PFSK-1 (cell line): ENCODE results near the gene CYTH4.

Source experiments
- FOXP2 ChIP-seq: optimal IDR thresholded peaks from 2 replicates; pipeline ENCODE3; 2011; ENCODE audit warnings: borderline replicate concordance, control low read depth, inconsistent platforms; ENCODE audit not compliant: insufficient read depth; ENCODE audit errors: extremely low read length, extremely low read depth
- POLR2AphosphoS5 ChIP-seq: IDR thresholded peaks from 2 replicates; pipeline ENCODE4 v1.6.1; 2012; ENCODE audit warnings: low read depth, mild to moderate bottlenecking, control low read depth, low read length, moderate library complexity
- SIN3A ChIP-seq: IDR thresholded peaks from 2 replicates; pipeline ENCODE4 v1.6.1; 2012; ENCODE audit warnings: mild to moderate bottlenecking, low read length, moderate library complexity, borderline replicate concordance; ENCODE audit not compliant: insufficient read depth
- TAF1 ChIP-seq: IDR thresholded peaks from 2 replicates; pipeline ENCODE4 v1.6.1; 2012; ENCODE audit warnings: low read length, control low read depth, borderline replicate concordance; ENCODE audit not compliant: insufficient read depth
- TF ChIP-seq, protein P1 (sequence below), 2 experiments: IDR thresholded peaks; 2 replicates each; pipeline versions ENCODE4 v1.6.1 to v1.8.0; 2011 to 2012; ENCODE audit warnings: low read depth in 2 of 2, low read length in 2 of 2, control low read depth in 1 of 2, inconsistent platforms in 1 of 2, mild to moderate bottlenecking in 1 of 2, moderate library complexity in 1 of 2; ENCODE audit not compliant: insufficient read depth in 1 of 2

CYTH4 gene

DNA sequence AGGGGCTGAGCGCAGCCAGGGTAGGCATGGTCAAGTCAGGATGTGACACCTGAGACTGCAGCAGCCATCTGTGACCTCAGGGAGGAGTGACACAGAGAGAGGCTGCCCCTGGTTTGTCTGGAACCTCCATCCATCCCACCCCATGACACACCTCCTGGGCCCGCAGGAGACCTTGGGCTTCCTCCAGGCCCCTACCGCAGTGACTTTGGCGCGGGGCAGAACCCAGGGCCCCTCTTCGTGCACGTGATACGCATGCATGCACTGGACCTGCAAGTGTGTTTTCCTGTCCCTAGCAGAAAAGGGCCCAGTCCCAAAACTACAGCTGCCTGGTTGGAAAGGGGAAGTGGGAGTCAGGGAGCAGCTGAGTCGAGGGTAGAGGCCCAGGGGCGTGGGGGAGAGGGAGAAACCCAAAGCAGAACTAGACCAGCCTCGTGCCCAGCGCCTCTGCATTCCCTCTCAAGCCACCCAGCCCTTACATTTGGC is 7.9 kb upstream of the CYTH4 start:
- TF ChIP-seq TAF1 (no peak), POLR2AphosphoS5 (no peak), SIN3A (no peak), FOXP2 (no peak)
- TF ChIP-seq, protein P1, sequence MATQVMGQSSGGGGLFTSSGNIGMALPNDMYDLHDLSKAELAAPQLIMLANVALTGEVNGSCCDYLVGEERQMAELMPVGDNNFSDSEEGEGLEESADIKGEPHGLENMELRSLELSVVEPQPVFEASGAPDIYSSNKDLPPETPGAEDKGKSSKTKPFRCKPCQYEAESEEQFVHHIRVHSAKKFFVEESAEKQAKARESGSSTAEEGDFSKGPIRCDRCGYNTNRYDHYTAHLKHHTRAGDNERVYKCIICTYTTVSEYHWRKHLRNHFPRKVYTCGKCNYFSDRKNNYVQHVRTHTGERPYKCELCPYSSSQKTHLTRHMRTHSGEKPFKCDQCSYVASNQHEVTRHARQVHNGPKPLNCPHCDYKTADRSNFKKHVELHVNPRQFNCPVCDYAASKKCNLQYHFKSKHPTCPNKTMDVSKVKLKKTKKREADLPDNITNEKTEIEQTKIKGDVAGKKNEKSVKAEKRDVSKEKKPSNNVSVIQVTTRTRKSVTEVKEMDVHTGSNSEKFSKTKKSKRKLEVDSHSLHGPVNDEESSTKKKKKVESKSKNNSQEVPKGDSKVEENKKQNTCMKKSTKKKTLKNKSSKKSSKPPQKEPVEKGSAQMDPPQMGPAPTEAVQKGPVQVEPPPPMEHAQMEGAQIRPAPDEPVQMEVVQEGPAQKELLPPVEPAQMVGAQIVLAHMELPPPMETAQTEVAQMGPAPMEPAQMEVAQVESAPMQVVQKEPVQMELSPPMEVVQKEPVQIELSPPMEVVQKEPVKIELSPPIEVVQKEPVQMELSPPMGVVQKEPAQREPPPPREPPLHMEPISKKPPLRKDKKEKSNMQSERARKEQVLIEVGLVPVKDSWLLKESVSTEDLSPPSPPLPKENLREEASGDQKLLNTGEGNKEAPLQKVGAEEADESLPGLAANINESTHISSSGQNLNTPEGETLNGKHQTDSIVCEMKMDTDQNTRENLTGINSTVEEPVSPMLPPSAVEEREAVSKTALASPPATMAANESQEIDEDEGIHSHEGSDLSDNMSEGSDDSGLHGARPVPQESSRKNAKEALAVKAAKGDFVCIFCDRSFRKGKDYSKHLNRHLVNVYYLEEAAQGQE (IDR thresholded peaks at IDR 0.05; ENCODE audit: insufficient read depth in 1 of 2, low read depth in 2 of 2, low read length in 2 of 2) = no peak

DNA sequence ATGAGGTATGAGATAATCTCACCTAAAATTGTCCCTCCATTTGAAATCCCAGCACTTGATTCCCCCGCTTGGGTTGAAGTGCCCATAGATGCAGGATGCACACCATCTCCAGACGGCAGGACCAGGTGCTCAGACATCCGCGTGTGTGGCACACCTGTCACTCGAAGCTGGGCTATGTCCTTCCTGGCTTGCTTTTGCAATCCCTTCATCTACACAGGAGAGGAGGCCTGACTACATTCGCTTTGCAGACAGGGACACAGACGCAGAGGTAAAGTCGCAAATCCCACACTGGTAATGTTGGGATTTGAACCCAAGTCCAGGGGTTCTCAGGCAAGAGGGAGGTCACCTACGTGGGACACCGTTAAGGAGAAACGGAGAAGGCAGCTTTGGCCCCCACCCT is 7.2 kb upstream of the CYTH4 start:
- TF ChIP-seq, protein P1 (IDR thresholded peaks at IDR 0.05; ENCODE audit: insufficient read depth in 1 of 2, low read depth in 2 of 2, low read length in 2 of 2) = no peak
- TF ChIP-seq POLR2AphosphoS5 = no peak

DNA sequence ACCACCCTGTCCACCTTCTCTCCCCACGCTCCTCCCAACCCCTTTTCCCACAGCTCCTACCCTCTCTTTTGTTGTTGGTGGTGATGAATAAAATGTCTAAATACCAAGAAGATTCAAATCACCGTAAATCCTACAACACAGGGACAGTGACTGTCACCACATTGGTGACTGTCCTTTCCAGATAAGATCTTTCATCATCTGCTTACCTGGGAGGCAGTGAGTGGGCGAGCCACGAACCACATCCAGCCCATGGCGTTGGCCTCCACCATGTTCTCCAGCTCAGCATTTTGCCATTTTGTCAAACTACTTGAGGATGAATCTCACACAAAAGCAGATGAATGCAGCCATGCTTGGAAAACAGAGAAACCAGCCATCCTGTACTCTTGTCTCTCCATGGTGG is 6.7 kb upstream of the CYTH4 start:
- TF ChIP-seq TAF1 (no peak), SIN3A (no peak), POLR2AphosphoS5 (no peak), FOXP2 (no peak)
- TF ChIP-seq, protein P1 (IDR thresholded peaks at IDR 0.05; ENCODE audit: insufficient read depth in 1 of 2, low read depth in 2 of 2, low read length in 2 of 2) = no peak

DNA sequence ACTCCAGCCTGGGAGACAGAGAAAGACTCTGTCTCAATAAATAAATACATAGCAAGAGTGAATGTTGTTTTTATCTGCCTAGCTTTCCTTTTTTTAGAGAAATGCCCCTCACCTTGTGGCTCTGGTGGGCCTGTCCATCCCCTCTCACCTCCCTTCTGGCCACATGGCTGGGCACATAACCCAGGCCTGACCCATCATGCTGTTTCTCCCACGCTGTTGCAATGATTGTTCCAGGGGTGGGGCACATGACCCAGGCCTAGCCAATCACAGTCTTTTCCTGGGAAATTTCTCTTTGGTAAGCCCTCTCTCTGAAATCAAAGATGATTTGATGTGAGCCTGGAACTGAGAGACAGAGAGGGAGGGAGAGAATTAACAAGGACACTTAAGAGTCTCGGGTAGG is 5.5 kb upstream of the CYTH4 start:
- TF ChIP-seq TAF1 (no peak), FOXP2 (no peak), POLR2AphosphoS5 (no peak), SIN3A (no peak)
- TF ChIP-seq, protein P1 (IDR thresholded peaks at IDR 0.05; ENCODE audit: insufficient read depth in 1 of 2, low read depth in 2 of 2, low read length in 2 of 2) = no peak

DNA sequence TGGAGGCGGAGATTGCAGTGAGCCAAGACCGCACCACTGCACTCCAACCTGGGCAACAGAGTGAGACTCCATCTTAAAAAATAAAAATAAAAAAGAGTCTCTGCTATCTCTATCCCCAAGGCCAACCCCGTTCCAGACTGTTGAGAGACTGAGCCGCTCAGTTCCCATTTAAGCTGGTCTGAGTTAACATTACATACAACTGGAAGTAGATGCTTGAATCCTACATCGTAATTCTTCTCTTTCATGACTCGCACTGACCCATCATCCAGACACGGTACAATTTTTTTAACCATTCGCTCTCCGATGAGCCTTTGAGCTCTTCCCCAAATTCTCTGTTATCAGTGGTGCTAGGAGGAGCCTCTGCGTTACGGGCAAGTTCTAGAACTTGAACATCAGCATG is 4.9 kb upstream of the CYTH4 start:
- TF ChIP-seq FOXP2 (no peak), SIN3A (no peak), POLR2AphosphoS5 (no peak), TAF1 (no peak)
- TF ChIP-seq, protein P1 (IDR thresholded peaks at IDR 0.05; ENCODE audit: insufficient read depth in 1 of 2, low read depth in 2 of 2, low read length in 2 of 2) = no peak
